HG03039 (cell line): Measurements from ENCODE around the gene LEF1.
"Not testable (repeated sequence)": the region's sequence is repeated elsewhere in the genome, so short reads cannot be mapped to it uniquely, and the experiment has no call there.

Source experiments
- ATAC-seq: cut with Tn5 transposase; IDR thresholded peaks from one replicate; pipeline ENCODE4 v1.9.1; 2021; ENCODE audit warnings: mild to moderate bottlenecking, moderate library complexity; ENCODE audit not compliant: unreplicated experiment

The LEF1 gene

GRCh38 chr4:108072300-108072699, 96.4 kb downstream of the LEF1 start:
- ATAC-seq: no peak

- no peak for ATAC-seq
These were observed 98.0 kb downstream of the LEF1 start for GRCh38 chr4:108070775-108071174.

GRCh38 chr4:108068442-108068841, 100.3 kb downstream of the LEF1 start:
- no peak for ATAC-seq

GRCh38 chr4:108060686-108061321, 107.9 kb downstream of the LEF1 start:
- ATAC-seq: no peak

- ATAC-seq: no peak
These were observed 108.6 kb downstream of the LEF1 start for GRCh38 chr4:108060164-108060563.

GRCh38 chr4:108058685-108059440, 109.9 kb downstream of the LEF1 start:
- no peak for ATAC-seq

- no peak for ATAC-seq
These were observed 112.3 kb downstream of the LEF1 start for GRCh38 chr4:108056418-108056817.

GRCh38 chr4:108055787-108056186, 112.9 kb downstream of the LEF1 start:
- ATAC-seq: no peak

- no peak for ATAC-seq
These were observed 114.6 kb downstream of the LEF1 start for GRCh38 chr4:108054025-108054638.

GRCh38 chr4:108053251-108053711, 115.5 kb downstream of the LEF1 start:
- ATAC-seq: peak; percentile 77

GRCh38 chr4:108052558-108053120, 116.1 kb downstream of the LEF1 start:
- no peak for ATAC-seq

- no peak for ATAC-seq
These were observed 117.4 kb downstream of the LEF1 start for GRCh38 chr4:108051343-108051742.

- ATAC-seq: not testable (repeated sequence)
These were observed 118.3 kb downstream of the LEF1 start for GRCh38 chr4:108050166-108051111.

- no peak for ATAC-seq
These were observed 119.3 kb downstream of the LEF1 start for GRCh38 chr4:108049406-108049805.

- ATAC-seq: no peak
These were observed 119.7 kb downstream of the LEF1 start for GRCh38 chr4:108048997-108049396.

GRCh38 chr4:108048157-108048556, 120.6 kb downstream of the LEF1 start:
- ATAC-seq: no peak

GRCh38 chr4:108047199-108047598, 121.5 kb downstream of the LEF1 start:
- ATAC-seq: no peak

GRCh38 chr4:108045687-108046024, 123.1 kb downstream of the LEF1 start:
- ATAC-seq: no peak

- no peak for ATAC-seq
These were observed 123.6 kb downstream of the LEF1 start for GRCh38 chr4:108044951-108045686.

- no peak for ATAC-seq
These were observed 125.2 kb downstream of the LEF1 start for GRCh38 chr4:108043526-108043925.
